PFSK-1 (cell line): ENCODE results near the gene C8G.

ENCODE experiments used
- POLR2AphosphoS5 ChIP-seq: IDR thresholded peaks from 2 replicates; pipeline ENCODE4 v1.6.1; 2012; ENCODE audit warnings: low read depth, mild to moderate bottlenecking, control low read depth, low read length, moderate library complexity
- TAF1 ChIP-seq: IDR thresholded peaks from 2 replicates; pipeline ENCODE4 v1.6.1; 2012; ENCODE audit warnings: low read length, control low read depth, borderline replicate concordance; ENCODE audit not compliant: insufficient read depth
- TF ChIP-seq, protein P1 (sequence below), 2 experiments: IDR thresholded peaks; 2 replicates each; pipeline versions ENCODE4 v1.6.1 to v1.8.0; 2011 to 2012; ENCODE audit warnings: low read depth in 2 of 2, low read length in 2 of 2, control low read depth in 1 of 2, inconsistent platforms in 1 of 2, mild to moderate bottlenecking in 1 of 2, moderate library complexity in 1 of 2; ENCODE audit not compliant: insufficient read depth in 1 of 2

DNA sequence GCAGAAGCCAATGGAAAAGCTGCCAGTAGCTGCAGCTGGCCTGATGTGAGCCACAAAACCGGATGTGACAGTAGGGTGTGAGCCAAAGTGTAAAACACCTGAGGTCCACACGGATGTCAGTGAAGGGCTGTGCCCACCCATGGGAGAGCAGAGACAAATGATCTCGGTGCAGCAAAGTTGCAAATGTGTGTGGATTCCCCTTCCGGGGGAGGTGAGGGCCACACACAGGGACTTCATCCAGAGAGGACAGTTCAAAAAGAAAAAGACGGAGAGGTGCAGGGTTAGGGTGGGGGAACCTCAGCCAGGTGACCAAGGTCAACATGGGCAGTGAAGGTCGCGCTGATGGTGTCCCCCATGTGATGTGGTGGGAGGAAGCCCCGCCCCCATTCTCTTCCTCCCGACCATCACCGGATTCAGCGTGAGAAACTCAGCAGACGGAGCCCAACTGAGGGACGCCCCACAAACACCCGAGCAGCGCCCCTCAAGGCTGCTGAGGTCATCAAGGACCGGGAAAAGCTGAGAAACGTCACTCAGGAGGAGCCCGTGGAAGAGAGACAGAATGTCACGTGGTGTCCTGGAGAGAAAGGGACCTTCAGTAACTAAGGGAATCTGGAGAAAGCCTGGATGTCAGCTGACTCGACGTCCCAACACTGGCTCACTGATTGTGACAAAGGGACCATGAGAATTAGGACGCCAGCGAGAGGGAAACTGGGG is 20.9 kb downstream of the C8G start:
- TF ChIP-seq POLR2AphosphoS5 (no peak), TAF1 (no peak)
- TF ChIP-seq, protein P1, sequence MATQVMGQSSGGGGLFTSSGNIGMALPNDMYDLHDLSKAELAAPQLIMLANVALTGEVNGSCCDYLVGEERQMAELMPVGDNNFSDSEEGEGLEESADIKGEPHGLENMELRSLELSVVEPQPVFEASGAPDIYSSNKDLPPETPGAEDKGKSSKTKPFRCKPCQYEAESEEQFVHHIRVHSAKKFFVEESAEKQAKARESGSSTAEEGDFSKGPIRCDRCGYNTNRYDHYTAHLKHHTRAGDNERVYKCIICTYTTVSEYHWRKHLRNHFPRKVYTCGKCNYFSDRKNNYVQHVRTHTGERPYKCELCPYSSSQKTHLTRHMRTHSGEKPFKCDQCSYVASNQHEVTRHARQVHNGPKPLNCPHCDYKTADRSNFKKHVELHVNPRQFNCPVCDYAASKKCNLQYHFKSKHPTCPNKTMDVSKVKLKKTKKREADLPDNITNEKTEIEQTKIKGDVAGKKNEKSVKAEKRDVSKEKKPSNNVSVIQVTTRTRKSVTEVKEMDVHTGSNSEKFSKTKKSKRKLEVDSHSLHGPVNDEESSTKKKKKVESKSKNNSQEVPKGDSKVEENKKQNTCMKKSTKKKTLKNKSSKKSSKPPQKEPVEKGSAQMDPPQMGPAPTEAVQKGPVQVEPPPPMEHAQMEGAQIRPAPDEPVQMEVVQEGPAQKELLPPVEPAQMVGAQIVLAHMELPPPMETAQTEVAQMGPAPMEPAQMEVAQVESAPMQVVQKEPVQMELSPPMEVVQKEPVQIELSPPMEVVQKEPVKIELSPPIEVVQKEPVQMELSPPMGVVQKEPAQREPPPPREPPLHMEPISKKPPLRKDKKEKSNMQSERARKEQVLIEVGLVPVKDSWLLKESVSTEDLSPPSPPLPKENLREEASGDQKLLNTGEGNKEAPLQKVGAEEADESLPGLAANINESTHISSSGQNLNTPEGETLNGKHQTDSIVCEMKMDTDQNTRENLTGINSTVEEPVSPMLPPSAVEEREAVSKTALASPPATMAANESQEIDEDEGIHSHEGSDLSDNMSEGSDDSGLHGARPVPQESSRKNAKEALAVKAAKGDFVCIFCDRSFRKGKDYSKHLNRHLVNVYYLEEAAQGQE (IDR thresholded peaks at IDR 0.05; ENCODE audit: insufficient read depth in 1 of 2, low read depth in 2 of 2, low read length in 2 of 2) = no peak
